NCI-H146 treated with DMSO at 0.1 percent for 48 hours (cell line): ENCODE data around the gene TCF25.

Source experiments
- DNase-seq: peaks from one replicate; lab custom pipeline; 2025; ENCODE audit not compliant: unreplicated experiment; lab: John Stamatoyannopoulos, UW

Gene TCF25

GRCh38 chr16:89938175-89938885 is 64.9 kb downstream of the TCF25 start:
- no peak for DNase-seq

GRCh38 chr16:89944773-89945172 is 71.4 kb downstream of the TCF25 start:
- no peak for DNase-seq

GRCh38 chr16:89945654-89946053 is 72.3 kb downstream of the TCF25 start:
- no peak for DNase-seq

GRCh38 chr16:89946515-89946914 is 73.1 kb downstream of the TCF25 start:
- DNase-seq, result no peak

GRCh38 chr16:89949121-89949742 is 75.8 kb downstream of the TCF25 start:
- no peak for DNase-seq

GRCh38 chr16:89949756-89950155 is 76.4 kb downstream of the TCF25 start:
- DNase-seq, result no peak

GRCh38 chr16:89951509-89951908 is 78.1 kb downstream of the TCF25 start:
- DNase-seq, result no peak

- no peak for DNase-seq
Measured at GRCh38 chr16:89952049-89952448, 78.7 kb downstream of the TCF25 start.

GRCh38 chr16:89952551-89952950 is 79.2 kb downstream of the TCF25 start:
- no peak for DNase-seq

GRCh38 chr16:89953671-89954406 is 80.4 kb downstream of the TCF25 start:
- DNase-seq, result no peak

- no peak for DNase-seq
Measured at GRCh38 chr16:89954462-89954861, 81.1 kb downstream of the TCF25 start.

- DNase-seq, result no peak
Measured at GRCh38 chr16:89955001-89955685, 81.8 kb downstream of the TCF25 start.

- DNase-seq, result no peak
Measured at GRCh38 chr16:89956505-89957215, 83.3 kb downstream of the TCF25 start.

GRCh38 chr16:89957216-89957785 is 83.9 kb downstream of the TCF25 start:
- no peak for DNase-seq

- no peak for DNase-seq
Measured at GRCh38 chr16:89958068-89958467, 84.7 kb downstream of the TCF25 start.

GRCh38 chr16:89958596-89958995 is 85.2 kb downstream of the TCF25 start:
- no peak for DNase-seq

- no peak for DNase-seq
Measured at GRCh38 chr16:89960966-89961365, 87.6 kb downstream of the TCF25 start.
